ENCODE measurements around the gene FCHSD2. TPM values are rescaled to one million over a fixed set of nuclear protein-coding genes. Genes with fewer than 3 reads are reported as not detected.

FCHSD2 gene
- total RNA-seq, 2 donors from 2014 or later: 14.0 to 17.6 TPM

GRCh38 chr11:73059915-73060314 is 82.2 kb downstream of the FCHSD2 start:
- no peaks in the 10 kb centered on the region for H3K9me3 ChIP-seq (ENCODE audit: control insufficient read depth, low read length)
- H3K4me3 ChIP-seq (ENCODE audit: low read length): no peak overlapping the region
- no peaks in the 10 kb centered on the region for H3K36me3 ChIP-seq (ENCODE audit: control insufficient read depth, insufficient read depth, low read length)
- no peak overlapping the region for H3K4me3 Mint-ChIP-seq
- H3K36me3 Mint-ChIP-seq (ENCODE audit: low read depth): no peaks in the 10 kb centered on the region
- H3K9me3 Mint-ChIP-seq: no peaks in the 10 kb centered on the region
- no peak overlapping the region for H3K27ac Mint-ChIP-seq
- no peaks in the 10 kb centered on the region for H3K4me1 Mint-ChIP-seq
- H3K27me3 ChIP-seq (ENCODE audit: control insufficient read depth, insufficient read depth, low read length, poor library complexity, severe bottlenecking): no peaks in the 10 kb centered on the region
- no peaks in the 10 kb centered on the region for H3K27me3 Mint-ChIP-seq (ENCODE audit: insufficient read depth)
- TF ChIP-seq CTCF (conservative IDR thresholded peaks at IDR 0.05): no peak
- H3K27ac ChIP-seq (ENCODE audit: low read depth, low read length): no peak overlapping the region
- no peak for DNase-seq
- no peaks in the 10 kb centered on the region for H3K4me1 ChIP-seq (ENCODE audit: control insufficient read depth, insufficient read depth, low read length)
- H3K9ac ChIP-seq (ENCODE audit: extremely low read depth, low read length, poor library complexity, severe bottlenecking): no peak overlapping the region
- 82 to 100% methylated on average over 1 of the region's 1 CpG for WGBS, 2 experiments (ENCODE audit: insufficient coverage in 1 of 2, insufficient read length in 1 of 2)

- Histone ChIP-seq H3K36me3 (ENCODE audit: control insufficient read depth, insufficient read depth, low read length) (no peaks in the 10 kb centered on the region), H3K27me3 (ENCODE audit: control insufficient read depth, insufficient read depth, low read length, poor library complexity, severe bottlenecking) (no peaks in the 10 kb centered on the region), H3K9ac (ENCODE audit: extremely low read depth, low read length, poor library complexity, severe bottlenecking) (no peak overlapping the region), H3K4me3 (ENCODE audit: low read length) (no peak overlapping the region), H3K4me1 (ENCODE audit: control insufficient read depth, insufficient read depth, low read length) (no peaks in the 10 kb centered on the region), H3K27ac (ENCODE audit: low read depth, low read length) (no peak overlapping the region), H3K9me3 (ENCODE audit: control insufficient read depth, low read length) (no peaks in the 10 kb centered on the region)
- no peak for TF ChIP-seq CTCF (conservative IDR thresholded peaks at IDR 0.05)
- no peak for DNase-seq
- H3K9me3 Mint-ChIP-seq: no peaks in the 10 kb centered on the region
- no peak overlapping the region for H3K27ac Mint-ChIP-seq
- no peaks in the 10 kb centered on the region for H3K27me3 Mint-ChIP-seq (ENCODE audit: insufficient read depth)
- 80 to 100% methylated on average over 1 to 4 of the region's 4 CpGs for WGBS, 2 experiments (ENCODE audit: insufficient coverage in 1 of 2, insufficient read length in 1 of 2)
- H3K4me1 Mint-ChIP-seq: no peaks in the 10 kb centered on the region
- H3K4me3 Mint-ChIP-seq: no peak overlapping the region
- no peaks in the 10 kb centered on the region for H3K36me3 Mint-ChIP-seq (ENCODE audit: low read depth)
Measured at GRCh38 chr11:73058989-73059674, 83.0 kb downstream of the FCHSD2 start.

GRCh38 chr11:73055655-73056354 is 86.3 kb downstream of the FCHSD2 start:
- Histone ChIP-seq H3K4me3 (ENCODE audit: low read length) (no peak overlapping the region), H3K9me3 (ENCODE audit: control insufficient read depth, low read length) (no peaks in the 10 kb centered on the region), H3K9ac (ENCODE audit: extremely low read depth, low read length, poor library complexity, severe bottlenecking) (no peak overlapping the region), H3K36me3 (ENCODE audit: control insufficient read depth, insufficient read depth, low read length) (no peaks in the 10 kb centered on the region), H3K27me3 (ENCODE audit: control insufficient read depth, insufficient read depth, low read length, poor library complexity, severe bottlenecking) (no peaks in the 10 kb centered on the region), H3K4me1 (ENCODE audit: control insufficient read depth, insufficient read depth, low read length) (no peaks in the 10 kb centered on the region), H3K27ac (ENCODE audit: low read depth, low read length) (no peak overlapping the region)
- H3K27ac Mint-ChIP-seq: no peak overlapping the region
- no peaks in the 10 kb centered on the region for H3K9me3 Mint-ChIP-seq
- H3K27me3 Mint-ChIP-seq (ENCODE audit: insufficient read depth): no peaks in the 10 kb centered on the region
- H3K4me1 Mint-ChIP-seq: no peaks in the 10 kb centered on the region
- no peak for DNase-seq
- 95% methylated on average over 3 of the region's 3 CpGs; no CpG with 5 or more reads in 1 of the 2 experiments for WGBS, 2 experiments (ENCODE audit: insufficient coverage in 1 of 2, insufficient read length in 1 of 2)
- H3K4me3 Mint-ChIP-seq: no peak overlapping the region
- no peaks in the 10 kb centered on the region for H3K36me3 Mint-ChIP-seq (ENCODE audit: low read depth)
- no peak for TF ChIP-seq CTCF (conservative IDR thresholded peaks at IDR 0.05)
